ENCODE measurements around the gene ITSN1.

Gene ITSN1

GRCh38 chr21:33846141-33846540 lies 203.8 kb downstream of the ITSN1 start:
- H3K27ac ChIP-seq: no peak overlapping the region
- no peak for DNase-seq (ENCODE audit: low spot score)
- TF ChIP-seq CTCF (conservative IDR thresholded peaks at IDR 0.05; ENCODE audit: low read depth): no peak
- ChIA-PET CTCF (no interaction called here), POLR2A (ENCODE audit: low non-redundant PET) (no interaction called here)

GRCh38 chr21:33847588-33848248 lies 205.4 kb downstream of the ITSN1 start:
- DNase-seq (ENCODE audit: low spot score): no peak
- ChIA-PET POLR2A (ENCODE audit: low non-redundant PET) (no interaction called here), CTCF (interaction anchor here (0.5 kb wide), 1 partner anchor 49 kb away, joined by 4 read pairs; no protein-coding TSS in a partner anchor)
- no peak overlapping the region for H3K27ac ChIP-seq
- TF ChIP-seq CTCF (conservative IDR thresholded peaks at IDR 0.05; ENCODE audit: low read depth): no peak

GRCh38 chr21:33848249-33848953 lies 206.1 kb downstream of the ITSN1 start:
- no peak overlapping the region for H3K27ac ChIP-seq
- DNase-seq (ENCODE audit: low spot score): peak; percentile 61
- ChIA-PET CTCF (no interaction called here), POLR2A (ENCODE audit: low non-redundant PET) (no interaction called here)
- TF ChIP-seq CTCF (conservative IDR thresholded peaks at IDR 0.05; ENCODE audit: low read depth): no peak

GRCh38 chr21:33849834-33850233 lies 207.5 kb downstream of the ITSN1 start:
- TF ChIP-seq CTCF (conservative IDR thresholded peaks at IDR 0.05; ENCODE audit: low read depth): no peak
- no peak for DNase-seq (ENCODE audit: low spot score)
- no peak overlapping the region; the same call in 1 of the 2 replicates for H3K27ac ChIP-seq
- ChIA-PET CTCF (interaction anchor here (0.9 kb wide), 1 partner anchor 74 kb away, joined by 4 read pairs; no protein-coding TSS in a partner anchor), POLR2A (ENCODE audit: low non-redundant PET) (no interaction called here)

- CTCF ChIA-PET: interaction anchor here (0.9 kb wide), 1 partner anchor 74 kb away, joined by 4 read pairs; no protein-coding TSS in a partner anchor
These were observed 208.1 kb downstream of the ITSN1 start for GRCh38 chr21:33850401-33850800.

GRCh38 chr21:33850985-33851384 lies 208.7 kb downstream of the ITSN1 start:
- no peak overlapping the region for H3K27ac ChIP-seq
- no peak for DNase-seq (ENCODE audit: low spot score)
- POLR2A ChIA-PET (ENCODE audit: low non-redundant PET): no interaction called here
- no peak for TF ChIP-seq CTCF (conservative IDR thresholded peaks at IDR 0.05; ENCODE audit: low read depth)
- CTCF ChIA-PET: no interaction called here

More at GRCh38 chr21:33850401-33850800, 208.1 kb downstream of the ITSN1 start:
- H3K27ac ChIP-seq: no peak overlapping the region; the same call in 1 of the 2 replicates
- TF ChIP-seq CTCF (conservative IDR thresholded peaks at IDR 0.05; ENCODE audit: low read depth): no peak
- POLR2A ChIA-PET (ENCODE audit: low non-redundant PET): no interaction called here
- no peak for DNase-seq (ENCODE audit: low spot score)

Measured in RWPE1 (cell line).